IPS-18c (cell line): ENCODE results near the gene PPP1R9A.

Experiments
- H3K4me3 ChIP-seq: 2 replicates; pipeline ENCODE4 v1.7.0; 2013; ENCODE audit warnings: low read depth, mild to moderate bottlenecking, low read length, moderate library complexity; ENCODE audit not compliant: insufficient read depth
- H3K9me3 ChIP-seq: one replicate; pipeline ENCODE4 v1.6.1; 2013; ENCODE audit warnings: mild to moderate bottlenecking, low read length, moderate library complexity; ENCODE audit not compliant: control insufficient read depth, insufficient read depth

The PPP1R9A gene

DNA sequence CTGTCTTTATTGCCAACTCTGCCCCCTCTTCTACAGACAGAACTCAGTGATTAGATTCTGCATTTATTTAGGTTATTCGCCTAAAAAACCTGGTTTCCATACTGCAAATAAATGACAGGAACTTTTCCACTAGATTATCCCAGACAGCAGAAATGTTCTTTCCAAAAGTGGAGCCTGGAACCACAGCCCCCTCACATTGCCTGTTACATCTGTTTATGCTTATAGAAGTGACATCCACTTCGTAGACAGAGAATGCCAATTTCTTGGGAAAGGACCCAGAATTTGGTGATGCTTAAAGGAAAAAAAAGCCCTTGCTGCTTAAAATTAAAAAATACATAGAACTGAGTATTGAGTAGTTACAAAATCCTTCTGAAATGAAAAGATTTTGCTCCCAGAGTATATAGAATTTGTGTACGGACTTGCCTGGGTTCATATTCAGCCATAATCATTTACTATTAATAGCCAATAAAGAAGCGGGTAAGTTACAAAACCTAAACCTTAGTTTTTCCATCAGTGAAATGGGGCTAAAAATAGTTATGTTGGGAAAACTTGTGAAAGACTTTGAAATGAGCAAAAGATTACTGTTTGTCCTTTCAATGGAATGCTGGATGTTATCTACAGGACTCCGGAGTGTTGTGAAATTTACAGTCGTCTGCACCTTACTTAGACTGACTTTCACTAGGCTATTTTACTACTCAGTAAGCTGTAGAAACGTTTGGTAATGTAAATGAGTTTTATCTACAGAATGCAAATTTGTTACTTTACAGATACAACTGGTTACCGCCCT is 1.1 kb upstream of the PPP1R9A start:
- Histone ChIP-seq H3K4me3 (no peak overlapping the region), H3K9me3 (no peaks in the 10 kb centered on the region)

DNA sequence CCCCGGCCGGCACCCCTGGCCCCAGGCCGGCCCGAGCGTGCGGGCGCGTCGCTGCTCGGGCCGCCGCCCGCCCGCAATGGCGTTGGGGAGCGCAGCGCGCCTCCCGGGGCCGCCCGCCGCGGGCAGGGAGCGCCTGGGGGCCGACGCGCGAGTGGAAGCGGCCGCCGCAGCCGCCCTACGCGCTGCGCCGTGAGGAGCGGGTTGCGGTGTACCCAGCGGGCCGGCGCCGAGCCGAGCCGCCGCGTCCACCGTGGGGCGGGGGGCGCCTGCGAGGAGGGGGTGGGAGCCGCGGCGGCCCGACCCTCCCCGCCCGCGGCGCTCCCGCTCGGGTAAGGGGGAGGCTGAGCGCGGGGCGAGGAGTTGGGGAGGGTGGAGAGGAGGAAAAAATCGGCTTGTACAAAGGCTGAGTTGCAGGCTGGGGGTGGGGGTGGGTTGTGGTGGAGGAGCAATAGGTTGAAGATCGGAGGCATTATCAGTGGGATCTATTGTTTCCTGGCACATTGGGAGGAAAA is 473 bp downstream of the PPP1R9A start:
- Histone ChIP-seq H3K9me3 (no peaks in the 10 kb centered on the region), H3K4me3 (peak overlapping the region; percentile 60)

DNA sequence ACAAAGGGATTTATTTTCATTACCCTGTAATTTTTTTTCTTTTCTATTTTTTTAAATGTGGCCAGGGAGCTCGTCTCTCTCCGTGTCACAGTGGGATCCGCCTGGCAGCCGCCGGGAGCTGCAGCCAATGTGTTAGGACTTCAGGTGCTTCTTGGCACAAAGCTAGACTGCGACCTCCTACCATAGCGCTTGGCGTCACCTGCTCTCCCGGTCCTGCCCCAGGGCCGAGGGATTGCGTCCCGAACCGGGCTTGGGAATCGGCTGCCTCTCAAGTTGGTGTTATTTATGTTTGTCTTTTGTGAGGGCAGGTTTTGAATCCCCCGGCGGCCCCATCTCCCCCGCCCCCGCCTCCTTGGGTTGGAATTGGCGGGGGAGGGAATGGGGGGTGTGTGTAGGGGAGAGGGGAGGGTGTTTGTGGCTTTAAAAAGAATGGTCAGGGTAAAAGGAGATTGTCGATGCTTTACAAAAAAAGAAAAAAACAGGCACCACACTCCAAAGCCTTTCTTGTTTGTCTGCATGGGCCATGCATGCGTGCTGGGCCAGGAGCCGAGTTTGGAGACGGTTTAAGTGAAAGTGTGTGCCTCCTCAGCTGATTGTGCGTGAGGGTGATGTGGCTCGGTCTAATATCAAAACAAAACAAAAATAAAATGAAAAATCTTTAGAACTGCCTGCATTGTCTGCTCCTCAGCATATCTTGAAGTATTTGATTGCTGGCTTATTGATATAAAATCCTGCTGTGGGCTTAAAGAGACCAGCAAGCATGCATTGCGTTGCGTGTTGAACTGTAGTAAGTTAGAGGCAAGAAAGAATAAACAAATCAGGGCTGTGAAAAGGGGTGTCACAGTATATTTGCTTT is 1.2 kb downstream of the PPP1R9A start:
- Histone ChIP-seq H3K4me3 (peak overlapping the region; percentile 60), H3K9me3 (no peaks in the 10 kb centered on the region)

- no peaks in the 10 kb centered on the region for H3K9me3 ChIP-seq
- H3K4me3 ChIP-seq: peak overlapping the region; percentile 60; the same call in 1 of the 2 replicates
These were observed 1.7 kb downstream of the PPP1R9A start for GRCh38 chr7:94909179-94909466.

DNA sequence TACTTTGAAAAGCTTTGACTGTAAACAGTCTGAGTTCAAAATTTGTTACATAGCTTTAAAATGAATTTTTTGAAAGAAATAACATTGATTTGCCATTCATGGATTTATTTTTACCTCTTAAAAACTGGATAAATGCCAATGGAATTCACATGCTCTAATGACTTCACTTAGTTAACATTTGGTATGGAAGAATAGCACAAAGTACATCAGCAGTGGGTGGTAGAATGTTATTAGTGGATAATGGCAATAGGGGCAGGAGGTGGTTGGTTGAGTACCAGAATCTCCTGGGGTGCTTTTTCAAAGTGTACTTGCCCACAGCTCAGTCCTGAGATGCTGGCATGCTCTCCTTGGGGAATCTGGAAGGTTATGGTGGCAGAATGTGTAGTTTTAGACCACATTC is 4.7 kb downstream of the PPP1R9A start:
- H3K4me3 ChIP-seq: no peak overlapping the region

DNA sequence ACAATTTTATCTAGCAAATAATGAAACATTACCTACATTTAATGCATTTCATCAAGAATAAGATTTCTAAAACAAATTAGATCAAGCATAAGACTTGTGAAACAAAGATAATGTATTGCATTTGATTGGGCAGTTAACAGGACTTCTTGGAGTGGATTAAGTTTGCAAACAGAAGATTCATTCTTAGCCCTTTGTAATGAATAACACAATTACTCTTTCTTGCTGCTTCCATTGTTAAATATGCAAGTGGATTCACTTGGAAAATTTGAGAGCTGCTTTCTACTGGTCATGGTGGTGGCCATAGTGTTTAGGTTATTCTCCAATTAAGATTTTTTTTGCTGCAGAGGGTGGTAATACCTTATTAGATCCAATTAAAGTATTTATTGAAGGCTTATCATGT is 6.0 kb downstream of the PPP1R9A start:
- Histone ChIP-seq H3K9me3 (no peaks in the 10 kb centered on the region), H3K4me3 (no peak overlapping the region)

More for the DNA sequence above, 4.7 kb downstream of the PPP1R9A start:
- no peaks in the 10 kb centered on the region for H3K9me3 ChIP-seq

GRCh38 chr7:94921911-94922310 is 14.5 kb downstream of the PPP1R9A start:
- no peak overlapping the region for H3K4me3 ChIP-seq
- no peaks in the 10 kb centered on the region for H3K9me3 ChIP-seq

DNA sequence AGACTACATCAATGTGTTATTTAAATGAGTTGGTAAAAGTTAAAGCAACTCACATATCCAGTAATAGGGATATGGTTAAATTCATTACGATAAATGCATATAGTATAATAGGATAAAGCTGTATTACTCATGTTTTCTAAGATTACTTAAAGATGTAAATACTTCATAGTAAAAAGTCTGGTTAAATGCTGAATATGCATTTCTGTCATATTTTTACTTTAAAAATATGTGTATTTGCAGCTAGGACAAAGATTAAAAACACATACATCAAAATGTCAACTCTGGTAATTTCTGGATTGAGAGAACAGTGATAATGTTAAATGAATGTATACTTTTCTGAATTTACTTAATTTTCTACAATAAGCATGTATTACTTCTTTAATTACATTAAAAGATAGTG is 15.1 kb downstream of the PPP1R9A start:
- Histone ChIP-seq H3K4me3 (no peak overlapping the region), H3K9me3 (no peaks in the 10 kb centered on the region)

- Histone ChIP-seq H3K4me3 (no peak overlapping the region), H3K9me3 (no peaks in the 10 kb centered on the region)
These were observed 16.0 kb downstream of the PPP1R9A start for GRCh38 chr7:94923412-94923811.

DNA sequence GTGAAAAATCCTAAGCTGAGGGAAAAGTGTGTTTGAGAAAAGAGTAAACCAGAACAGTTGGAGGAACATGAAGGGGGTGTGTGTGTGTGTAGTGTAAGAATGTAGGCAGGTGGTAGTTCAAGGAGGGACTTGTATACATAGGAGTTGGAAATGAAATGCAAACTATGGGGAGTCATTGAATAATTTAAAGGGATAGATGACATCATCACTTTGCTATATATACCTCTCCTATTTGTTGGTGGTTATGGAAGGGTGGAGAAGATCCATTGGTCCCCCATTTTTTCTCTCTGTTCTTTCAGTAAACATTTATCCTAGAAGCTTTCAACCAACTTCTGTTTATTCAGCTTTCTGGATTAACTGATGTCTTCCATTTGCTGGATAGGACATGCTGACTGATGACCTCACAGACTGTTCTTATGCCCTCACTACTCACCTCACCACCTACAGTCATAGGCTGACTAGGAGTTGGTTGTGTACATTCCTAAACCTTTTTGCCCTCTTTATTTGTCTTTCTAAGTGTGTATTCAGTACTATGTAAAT is 20.8 kb downstream of the PPP1R9A start:
- Histone ChIP-seq H3K9me3 (no peaks in the 10 kb centered on the region), H3K4me3 (no peak overlapping the region)

- no peaks in the 10 kb centered on the region for H3K9me3 ChIP-seq
- H3K4me3 ChIP-seq: no peak overlapping the region
These were observed 26.0 kb downstream of the PPP1R9A start for GRCh38 chr7:94933256-94933990.

- Histone ChIP-seq H3K9me3 (no peaks in the 10 kb centered on the region), H3K4me3 (no peak overlapping the region)
These were observed 32.0 kb downstream of the PPP1R9A start for GRCh38 chr7:94939395-94939794.

DNA sequence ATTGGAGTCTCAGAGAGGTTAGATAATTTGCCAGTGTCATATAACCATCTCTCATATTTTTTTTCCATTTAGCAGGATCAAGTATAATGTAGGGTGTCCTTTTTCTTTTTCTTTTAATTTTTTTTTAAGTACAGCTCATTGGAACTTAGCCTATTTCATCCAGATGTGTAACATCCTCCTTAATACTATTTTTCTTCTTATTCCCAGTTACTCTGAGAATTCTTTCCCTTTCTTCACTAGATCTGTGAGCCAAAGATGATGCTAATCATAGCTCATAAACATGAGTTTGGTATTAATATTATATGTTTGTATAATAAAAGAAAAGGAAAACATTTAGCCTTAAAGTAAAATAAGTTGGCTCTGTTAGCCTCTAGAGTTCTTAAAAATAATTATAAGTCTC is 32.8 kb downstream of the PPP1R9A start:
- Histone ChIP-seq H3K9me3 (no peaks in the 10 kb centered on the region), H3K4me3 (no peak overlapping the region)

- H3K4me3 ChIP-seq: no peak overlapping the region
- H3K9me3 ChIP-seq: no peaks in the 10 kb centered on the region
These were observed 34.6 kb downstream of the PPP1R9A start for GRCh38 chr7:94941844-94942632.

GRCh38 chr7:94943134-94943533 is 35.7 kb downstream of the PPP1R9A start:
- Histone ChIP-seq H3K9me3 (no peaks in the 10 kb centered on the region), H3K4me3 (no peak overlapping the region)

GRCh38 chr7:94949532-94949931 is 42.1 kb downstream of the PPP1R9A start:
- H3K4me3 ChIP-seq: no peak overlapping the region

DNA sequence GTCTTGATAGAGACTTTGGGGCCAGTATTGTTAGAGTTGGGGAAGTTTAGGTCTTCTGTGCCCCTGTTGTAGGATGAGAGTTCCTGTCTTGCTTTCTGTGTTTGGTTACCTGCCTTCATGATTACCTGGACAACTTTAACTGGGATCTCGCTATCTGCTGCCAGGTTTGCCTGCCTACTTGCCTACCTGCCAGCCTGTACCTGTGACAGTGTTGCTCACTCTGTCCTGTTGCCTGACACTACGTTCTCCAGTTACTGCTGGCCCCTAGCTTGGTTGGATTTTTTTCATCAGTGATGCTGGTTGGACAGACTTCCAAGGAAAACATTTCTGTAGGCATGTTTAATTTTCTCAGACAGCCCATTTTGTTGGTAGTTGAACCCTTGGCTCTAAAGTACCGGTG is 48.4 kb downstream of the PPP1R9A start:
- no peak overlapping the region for H3K4me3 ChIP-seq
- H3K9me3 ChIP-seq: no peaks in the 10 kb centered on the region

More at GRCh38 chr7:94949532-94949931, 42.1 kb downstream of the PPP1R9A start:
- no peaks in the 10 kb centered on the region for H3K9me3 ChIP-seq
